ENCODE data around the gene PCDHGB3. TPM values are rescaled to one million over a fixed set of nuclear protein-coding genes. Genes with fewer than 3 reads are reported as not detected.

PCDHGB3 gene
- total and polyA plus RNA-seq, 10 of the 15 experiments (the other 5 are each of a cell fraction or from before 2014, with no cell fraction given): 0.12 to 0.50 (median 0.20) TPM; not detected in 4

DNA sequence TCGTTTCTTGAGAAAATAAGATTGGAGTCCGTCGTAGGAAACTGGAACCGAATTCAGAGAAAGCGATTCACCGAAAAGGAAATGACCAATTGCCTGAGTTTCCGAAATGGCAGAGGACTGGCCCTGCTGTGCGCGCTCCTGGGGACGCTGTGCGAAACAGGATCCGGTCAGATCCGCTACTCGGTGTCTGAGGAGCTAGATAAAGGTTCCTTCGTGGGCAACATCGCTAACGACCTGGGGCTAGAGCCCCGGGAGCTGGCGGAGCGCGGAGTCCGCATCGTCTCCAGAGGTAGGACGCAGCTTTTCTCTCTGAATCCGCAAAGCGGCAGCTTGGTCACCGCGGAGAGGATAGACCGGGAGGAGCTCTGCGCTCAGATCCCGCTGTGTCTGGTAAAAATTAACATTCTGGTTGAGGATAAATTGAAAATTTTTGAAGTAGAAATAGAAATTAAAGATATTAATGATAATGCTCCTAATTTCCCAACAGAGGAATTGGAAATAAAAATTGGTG lies 26.0 kb upstream of the PCDHGB3 start:
- no peaks in the 10 kb centered on the region for H3K36me3 ChIP-seq (ENCODE audit: control insufficient read depth in 2 of 2, insufficient read depth in 2 of 2, low read length in 1 of 2)
- FAIRE-seq (no peak), DNase-seq (ENCODE audit: low read depth, low spot score) (no peak), ATAC-seq (no peak)
- no peak overlapping the region for H3K9ac ChIP-seq (ENCODE audit: control insufficient read depth, insufficient read depth, low read length)
- H3K79me2 ChIP-seq (ENCODE audit: control insufficient read depth, insufficient read depth, low read length): no peaks in the 10 kb centered on the region
- intact Hi-C loops (cut with micrococcal nuclease; ENCODE audit: unreplicated experiment): no loop called here
- ChIA-PET RAD21 (ENCODE audit: unreplicated experiment) (interaction anchor here (1.1 kb wide), 1 partner anchor 220 kb away, joined by 3 read pairs; no protein-coding TSS in a partner anchor), POLR2A (interaction anchor here (0.6 kb wide), 1 partner anchor 443 kb away, joined by 4 read pairs; no protein-coding TSS in a partner anchor), CTCF (interaction anchor here (1.1 kb wide), 1 partner anchor 220 kb away, joined by 5 read pairs; no protein-coding TSS in a partner anchor), SMC1A (ENCODE audit: uncharacterized antibody, unreplicated experiment) (interaction anchor here (1.1 kb wide), 1 partner anchor 16 kb away, joined by 3 read pairs; no protein-coding TSS in a partner anchor)
- 85% methylated on average over 31 of the region's 31 CpGs for WGBS (ENCODE audit: insufficient coverage, insufficient replicate concordance, low lambda C conversion rate, missing lambda C conversion rate)
- 0 out of 2 replicates have a peak overlapping the region, but pooled peaks have one; percentile 11 for H3K4me3 ChIP-seq
- H3K27ac ChIP-seq (ENCODE audit: control insufficient read depth, insufficient read depth): no peak overlapping the region
- no peaks in the 10 kb centered on the region for H3K4me1 ChIP-seq (ENCODE audit: control insufficient read depth, insufficient read depth, low read length)
- H4K20me1 ChIP-seq (ENCODE audit: control insufficient read depth, insufficient read depth): no peaks in the 10 kb centered on the region
- H3K9me3 ChIP-seq (replicated peaks; ENCODE audit: control insufficient read depth, insufficient read depth, low read length): peaks cover 2% of the 10 kb centered on the region; the same call in 2 of the 3 replicates
- in situ Hi-C loops (cut with MboI): no loop called here
- H3K27me3 ChIP-seq (replicated peaks in 1 of 2; ENCODE audit: control insufficient read depth in 2 of 2, insufficient read depth in 2 of 2, low read length in 1 of 2): no peaks in the 10 kb centered on the region
- no peak overlapping the region for H3K4me2 ChIP-seq (ENCODE audit: control insufficient read depth, insufficient read depth)
- no peak overlapping the region for H2AFZ ChIP-seq (ENCODE audit: control insufficient read depth, low read depth, low read length)
- no TSS peak for BruUV-seq (replicated peaks)
- TF ChIP-seq CHD4 (IDR thresholded peaks at IDR 0.05) (no peak), ELK1 (IDR thresholded peaks at IDR 0.05; ENCODE audit: low read depth, low read length) (no peak), KDM1A (IDR thresholded peaks at IDR 0.05; ENCODE audit: borderline replicate concordance) (no peak)
- TF ChIP-seq, protein P1, sequence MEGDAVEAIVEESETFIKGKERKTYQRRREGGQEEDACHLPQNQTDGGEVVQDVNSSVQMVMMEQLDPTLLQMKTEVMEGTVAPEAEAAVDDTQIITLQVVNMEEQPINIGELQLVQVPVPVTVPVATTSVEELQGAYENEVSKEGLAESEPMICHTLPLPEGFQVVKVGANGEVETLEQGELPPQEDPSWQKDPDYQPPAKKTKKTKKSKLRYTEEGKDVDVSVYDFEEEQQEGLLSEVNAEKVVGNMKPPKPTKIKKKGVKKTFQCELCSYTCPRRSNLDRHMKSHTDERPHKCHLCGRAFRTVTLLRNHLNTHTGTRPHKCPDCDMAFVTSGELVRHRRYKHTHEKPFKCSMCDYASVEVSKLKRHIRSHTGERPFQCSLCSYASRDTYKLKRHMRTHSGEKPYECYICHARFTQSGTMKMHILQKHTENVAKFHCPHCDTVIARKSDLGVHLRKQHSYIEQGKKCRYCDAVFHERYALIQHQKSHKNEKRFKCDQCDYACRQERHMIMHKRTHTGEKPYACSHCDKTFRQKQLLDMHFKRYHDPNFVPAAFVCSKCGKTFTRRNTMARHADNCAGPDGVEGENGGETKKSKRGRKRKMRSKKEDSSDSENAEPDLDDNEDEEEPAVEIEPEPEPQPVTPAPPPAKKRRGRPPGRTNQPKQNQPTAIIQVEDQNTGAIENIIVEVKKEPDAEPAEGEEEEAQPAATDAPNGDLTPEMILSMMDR (IDR thresholded peaks at IDR 0.05 in 2 of 3, conservative IDR thresholded peaks at IDR 0.05 in 1 of 3; ENCODE audit: control insufficient read depth in 2 of 3, extremely low read depth in 1 of 3, insufficient read depth in 1 of 3, low read depth in 3 of 3, low read length in 3 of 3): peak in 1 of 3 experiments; percentile 2; a peak in 1 of 6 replicates
